HEK293 (cell line): ENCODE measurements around the gene CEP350.

Source experiments
- BCL11A ChIP-seq: fragments of 450-650 bp; formaldehyde crosslinking; IDR thresholded peaks from 2 replicates; pipeline ENCODE4 v1.5.1; 2016; ENCODE audit warnings: low read depth, missing biosample characterization, missing genetic modification characterization
- GFI1B ChIP-seq: fragments of 450-650 bp; formaldehyde crosslinking; IDR thresholded peaks from 2 replicates; pipeline ENCODE4 v1.5.1; 2016; ENCODE audit warnings: missing biosample characterization, missing genetic modification characterization
- IKZF3 ChIP-seq: fragments of 450-650 bp; IDR thresholded peaks from 2 replicates; pipeline ENCODE4 v1.5.0; 2018; ENCODE audit warnings: missing biosample characterization, mild to moderate bottlenecking, missing genetic modification characterization, moderate library complexity
- MYNN ChIP-seq: fragments of 450-650 bp; formaldehyde crosslinking; IDR thresholded peaks from 2 replicates; pipeline ENCODE4 v1.5.1; 2016; ENCODE audit warnings: missing biosample characterization, missing genetic modification characterization, borderline replicate concordance
- SCRT1 ChIP-seq: fragments of 450-650 bp; formaldehyde crosslinking; IDR thresholded peaks from 2 replicates; pipeline ENCODE4 v1.5.1; 2016; ENCODE audit warnings: missing biosample characterization, missing genetic modification characterization, borderline replicate concordance
- SCRT2 ChIP-seq: fragments of 450-650 bp; formaldehyde crosslinking; IDR thresholded peaks from 2 replicates; pipeline ENCODE4 v1.5.1; 2016; ENCODE audit warnings: missing biosample characterization, missing genetic modification characterization
- YY1 ChIP-seq: fragments of 450-650 bp; formaldehyde crosslinking; IDR thresholded peaks from 2 replicates; pipeline ENCODE4 v1.5.1; 2018; ENCODE audit warnings: missing biosample characterization, missing genetic modification characterization
- ZBTB20 ChIP-seq: fragments of 450-650 bp; formaldehyde crosslinking; IDR thresholded peaks from 2 replicates; pipeline ENCODE4 v1.5.1; 2016; ENCODE audit warnings: missing biosample characterization, missing genetic modification characterization
- ZBTB8A ChIP-seq: fragments of 450-650 bp; formaldehyde crosslinking; IDR thresholded peaks from 2 replicates; pipeline ENCODE4 v1.5.1; 2016; ENCODE audit warnings: missing biosample characterization, missing genetic modification characterization
- ZEB2 ChIP-seq: fragments of 450-650 bp; formaldehyde crosslinking; IDR thresholded peaks from 2 replicates; pipeline ENCODE4 v1.5.1; 2016; ENCODE audit warnings: missing biosample characterization, missing genetic modification characterization
- ZFP3 ChIP-seq: fragments of 450-650 bp; formaldehyde crosslinking; IDR thresholded peaks from 2 replicates; pipeline ENCODE4 v1.5.1; 2016; ENCODE audit warnings: low read depth, missing biosample characterization, missing genetic modification characterization
- ZFP69B ChIP-seq: fragments of 450-650 bp; formaldehyde crosslinking; IDR thresholded peaks from 2 replicates; pipeline ENCODE4 v1.5.1; 2016; ENCODE audit warnings: missing biosample characterization, missing genetic modification characterization
- ZNF146 ChIP-seq: fragments of 450-650 bp; formaldehyde crosslinking; IDR thresholded peaks from 2 replicates; pipeline ENCODE4 v1.5.1; 2016; ENCODE audit warnings: missing biosample characterization, missing genetic modification characterization
- ZNF248 ChIP-seq: fragments of 450-650 bp; formaldehyde crosslinking; IDR thresholded peaks from 2 replicates; pipeline ENCODE4 v1.5.1; 2017; ENCODE audit warnings: missing biosample characterization, missing genetic modification characterization
- ZNF335 ChIP-seq: fragments of 450-650 bp; formaldehyde crosslinking; conservative IDR thresholded peaks from 2 replicates; pipeline ENCODE4 v1.5.1; 2016; ENCODE audit warnings: missing biosample characterization, missing genetic modification characterization
- ZNF341 ChIP-seq: fragments of 450-650 bp; formaldehyde crosslinking; IDR thresholded peaks from 2 replicates; pipeline ENCODE4; 2016; ENCODE audit warnings: low read depth, missing biosample characterization, missing genetic modification characterization
- ZNF350 ChIP-seq: fragments of 450-650 bp; formaldehyde crosslinking; IDR thresholded peaks from 2 replicates; pipeline ENCODE4 v1.5.0; 2017; ENCODE audit warnings: missing biosample characterization, mild to moderate bottlenecking, missing genetic modification characterization
- ZNF366 ChIP-seq: fragments of 450-650 bp; formaldehyde crosslinking; conservative IDR thresholded peaks from 2 replicates; pipeline ENCODE4 v1.5.1; 2016; ENCODE audit warnings: missing biosample characterization, missing genetic modification characterization
- ZNF514 ChIP-seq: fragments of 450-650 bp; formaldehyde crosslinking; IDR thresholded peaks from 2 replicates; pipeline ENCODE4 v1.5.1; 2016; ENCODE audit warnings: missing biosample characterization, missing genetic modification characterization
- ZNF521 ChIP-seq: fragments of 450-650 bp; formaldehyde crosslinking; IDR thresholded peaks from 2 replicates; pipeline ENCODE4 v1.5.1; 2017; ENCODE audit warnings: missing biosample characterization, mild to moderate bottlenecking, missing genetic modification characterization
- ZNF585B ChIP-seq: fragments of 450-650 bp; formaldehyde crosslinking; IDR thresholded peaks from 2 replicates; pipeline ENCODE4 v1.5.1; 2016; ENCODE audit warnings: missing biosample characterization, missing genetic modification characterization
- ZNF621 ChIP-seq: fragments of 450-650 bp; formaldehyde crosslinking; IDR thresholded peaks from 2 replicates; pipeline ENCODE4 v1.5.1; 2017; ENCODE audit warnings: missing biosample characterization, missing genetic modification characterization
- ZNF623 ChIP-seq: fragments of 450-650 bp; formaldehyde crosslinking; IDR thresholded peaks from 2 replicates; pipeline ENCODE4 v1.5.1; 2016; ENCODE audit warnings: missing biosample characterization, missing genetic modification characterization
- ZNF629 ChIP-seq: fragments of 450-650 bp; formaldehyde crosslinking; IDR thresholded peaks from 2 replicates; pipeline ENCODE4 v1.5.1; 2017; ENCODE audit warnings: missing biosample characterization, missing genetic modification characterization
- ZNF670 ChIP-seq: fragments of 450-650 bp; formaldehyde crosslinking; IDR thresholded peaks from 2 replicates; pipeline ENCODE4 v1.5.1; 2016; ENCODE audit warnings: missing biosample characterization, missing genetic modification characterization, low read depth
- ZNF701 ChIP-seq: fragments of 450-650 bp; formaldehyde crosslinking; IDR thresholded peaks from 2 replicates; pipeline ENCODE4 v1.5.1; 2016; ENCODE audit warnings: missing biosample characterization, missing genetic modification characterization
- ZNF76 ChIP-seq: fragments of 450-650 bp; formaldehyde crosslinking; IDR thresholded peaks from 2 replicates; pipeline ENCODE4; 2016; ENCODE audit warnings: low read depth, missing biosample characterization, missing genetic modification characterization, borderline replicate concordance
- ZNF777 ChIP-seq: fragments of 450-650 bp; formaldehyde crosslinking; IDR thresholded peaks from 2 replicates; pipeline ENCODE4 v1.5.1; 2017; ENCODE audit warnings: missing biosample characterization, missing genetic modification characterization, borderline replicate concordance
- ZSCAN16 ChIP-seq: fragments of 450-650 bp; formaldehyde crosslinking; IDR thresholded peaks from 2 replicates; pipeline ENCODE4 v1.5.1; 2016; ENCODE audit warnings: missing biosample characterization, missing genetic modification characterization
- TF ChIP-seq, protein P1 (sequence below): sonication (generic); formaldehyde crosslinking; IDR thresholded peaks from 2 replicates; pipeline ENCODE4 v1.8.1; 2022; ENCODE audit warnings: mild to moderate bottlenecking, moderate library complexity, missing genetic modification reagents
- TF ChIP-seq, protein P2 (sequence below): fragments of 450-650 bp; formaldehyde crosslinking; IDR thresholded peaks from 2 replicates; pipeline ENCODE4 v1.5.1; 2017; ENCODE audit warnings: missing biosample characterization, mild to moderate bottlenecking, missing genetic modification characterization, moderate library complexity
- TF ChIP-seq, protein P3 (sequence below): fragments of 450-650 bp; formaldehyde crosslinking; IDR thresholded peaks from 2 replicates; pipeline ENCODE4 v1.5.1; 2017; ENCODE audit warnings: missing biosample characterization, missing genetic modification characterization
- TF ChIP-seq, protein P4 (sequence below): fragments of 450-650 bp; formaldehyde crosslinking; IDR thresholded peaks from 2 replicates; pipeline ENCODE4 v1.5.1; 2016; ENCODE audit warnings: missing biosample characterization, missing genetic modification characterization
- TF ChIP-seq, protein P5 (sequence below): fragments of 450-650 bp; formaldehyde crosslinking; IDR thresholded peaks from 2 replicates; pipeline ENCODE4 v1.5.1; 2016; ENCODE audit warnings: missing biosample characterization, missing genetic modification characterization

CEP350 gene

DNA sequence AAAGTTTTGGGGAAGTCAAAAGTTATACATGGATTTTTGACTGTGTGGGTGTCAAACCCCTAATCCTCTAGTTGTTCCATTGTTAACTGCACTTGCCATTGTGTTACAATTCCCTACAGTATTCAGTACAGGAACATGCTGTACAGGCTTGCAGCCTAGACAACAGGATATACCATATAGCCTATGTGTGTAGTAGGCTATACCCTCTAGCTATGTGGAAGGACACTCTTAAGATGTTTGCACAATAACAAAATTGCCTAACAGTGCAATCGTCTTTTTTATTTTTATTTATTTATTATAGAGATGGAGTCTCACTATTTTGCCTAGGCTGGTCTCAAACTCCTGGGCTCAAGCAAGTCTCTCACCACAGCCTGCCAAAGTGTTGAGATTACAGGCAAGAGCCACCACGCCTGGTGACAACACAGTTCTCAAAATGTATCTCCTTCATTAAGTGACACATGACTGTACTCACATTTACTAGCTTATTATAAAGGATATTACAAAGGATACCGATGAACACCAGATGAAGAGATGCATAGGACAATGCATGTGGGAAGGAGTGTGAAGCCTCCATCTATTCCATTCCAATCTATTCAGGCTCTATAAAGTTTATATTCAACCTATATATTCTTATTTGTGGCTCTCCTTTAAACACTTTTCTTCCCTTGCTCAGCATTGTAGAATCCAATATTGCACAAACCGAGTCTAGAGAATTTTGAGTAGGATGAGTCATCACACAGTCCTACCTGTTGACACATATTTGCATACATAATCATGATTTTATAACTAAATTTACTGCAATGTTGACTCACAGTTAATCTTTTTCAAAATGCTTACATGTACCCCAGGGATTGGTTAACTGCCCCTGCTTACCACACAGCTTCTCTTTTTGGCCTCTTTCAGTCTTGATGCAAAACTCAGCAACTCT, 28.4 kb upstream of the CEP350 start (continued):
- TF ChIP-seq ZBTB8A (tag by site-specific recombination) (no peak), GFI1B (tag by site-specific recombination) (no peak), ZNF514 (tag by site-specific recombination) (no peak), ZNF585B (tag by site-specific recombination) (no peak), ZNF670 (tag by site-specific recombination) (no peak), ZFP69B (tag by site-specific recombination) (no peak), ZNF341 (no peak), BCL11A (0 out of 2 replicates have a peak, but pooled peaks have one; percentile 9), ZNF76 (tag by site-specific recombination) (no peak), ZNF146 (no peak), ZNF521 (tag by site-specific recombination) (no peak), ZNF248 (tag by site-specific recombination) (no peak), ZNF629 (tag by site-specific recombination) (peak; percentile 61), SCRT2 (tag by site-specific recombination) (peak; percentile 98), ZNF621 (no peak), MYNN (tag by site-specific recombination) (no peak), ZBTB20 (tag by site-specific recombination) (no peak), SCRT1 (tag by site-specific recombination) (peak; percentile 81), ZSCAN16 (tag by site-specific recombination) (no peak), ZNF701 (tag by site-specific recombination) (no peak), ZEB2 (tag by site-specific recombination) (peak; percentile 65; the same call in 1 of the 2 replicates), ZFP3 (tag by site-specific recombination) (no peak), YY1 (tag by site-specific recombination) (no peak), ZNF350 (tag by site-specific recombination) (no peak), ZNF623 (tag by site-specific recombination) (no peak), ZNF335 (no peak), ZNF777 (tag by site-specific recombination) (no peak), IKZF3 (tag by site-specific recombination) (peak; percentile 35; the same call in 1 of the 2 replicates), ZNF366 (tag by site-specific recombination) (peak; percentile 45; the same call in 1 of the 2 replicates)
- TF ChIP-seq, protein P1, sequence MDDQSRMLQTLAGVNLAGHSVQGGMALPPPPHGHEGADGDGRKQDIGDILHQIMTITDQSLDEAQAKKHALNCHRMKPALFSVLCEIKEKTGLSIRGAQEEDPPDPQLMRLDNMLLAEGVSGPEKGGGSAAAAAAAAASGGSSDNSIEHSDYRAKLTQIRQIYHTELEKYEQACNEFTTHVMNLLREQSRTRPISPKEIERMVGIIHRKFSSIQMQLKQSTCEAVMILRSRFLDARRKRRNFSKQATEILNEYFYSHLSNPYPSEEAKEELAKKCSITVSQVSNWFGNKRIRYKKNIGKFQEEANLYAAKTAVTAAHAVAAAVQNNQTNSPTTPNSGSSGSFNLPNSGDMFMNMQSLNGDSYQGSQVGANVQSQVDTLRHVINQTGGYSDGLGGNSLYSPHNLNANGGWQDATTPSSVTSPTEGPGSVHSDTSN (CRISPR knock-in tag): no peak
- TF ChIP-seq, protein P2, sequence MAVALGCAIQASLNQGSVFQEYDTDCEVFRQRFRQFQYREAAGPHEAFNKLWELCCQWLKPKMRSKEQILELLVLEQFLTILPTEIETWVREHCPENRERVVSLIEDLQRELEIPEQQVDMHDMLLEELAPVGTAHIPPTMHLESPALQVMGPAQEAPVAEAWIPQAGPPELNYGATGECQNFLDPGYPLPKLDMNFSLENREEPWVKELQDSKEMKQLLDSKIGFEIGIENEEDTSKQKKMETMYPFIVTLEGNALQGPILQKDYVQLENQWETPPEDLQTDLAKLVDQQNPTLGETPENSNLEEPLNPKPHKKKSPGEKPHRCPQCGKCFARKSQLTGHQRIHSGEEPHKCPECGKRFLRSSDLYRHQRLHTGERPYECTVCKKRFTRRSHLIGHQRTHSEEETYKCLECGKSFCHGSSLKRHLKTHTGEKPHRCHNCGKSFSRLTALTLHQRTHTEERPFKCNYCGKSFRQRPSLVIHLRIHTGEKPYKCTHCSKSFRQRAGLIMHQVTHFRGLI (tag by site-specific recombination): no peak
- TF ChIP-seq, protein P3, sequence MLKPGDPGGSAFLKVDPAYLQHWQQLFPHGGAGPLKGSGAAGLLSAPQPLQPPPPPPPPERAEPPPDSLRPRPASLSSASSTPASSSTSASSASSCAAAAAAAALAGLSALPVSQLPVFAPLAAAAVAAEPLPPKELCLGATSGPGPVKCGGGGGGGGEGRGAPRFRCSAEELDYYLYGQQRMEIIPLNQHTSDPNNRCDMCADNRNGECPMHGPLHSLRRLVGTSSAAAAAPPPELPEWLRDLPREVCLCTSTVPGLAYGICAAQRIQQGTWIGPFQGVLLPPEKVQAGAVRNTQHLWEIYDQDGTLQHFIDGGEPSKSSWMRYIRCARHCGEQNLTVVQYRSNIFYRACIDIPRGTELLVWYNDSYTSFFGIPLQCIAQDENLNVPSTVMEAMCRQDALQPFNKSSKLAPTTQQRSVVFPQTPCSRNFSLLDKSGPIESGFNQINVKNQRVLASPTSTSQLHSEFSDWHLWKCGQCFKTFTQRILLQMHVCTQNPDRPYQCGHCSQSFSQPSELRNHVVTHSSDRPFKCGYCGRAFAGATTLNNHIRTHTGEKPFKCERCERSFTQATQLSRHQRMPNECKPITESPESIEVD (tag by site-specific recombination): peak; percentile 85
- TF ChIP-seq, protein P4, sequence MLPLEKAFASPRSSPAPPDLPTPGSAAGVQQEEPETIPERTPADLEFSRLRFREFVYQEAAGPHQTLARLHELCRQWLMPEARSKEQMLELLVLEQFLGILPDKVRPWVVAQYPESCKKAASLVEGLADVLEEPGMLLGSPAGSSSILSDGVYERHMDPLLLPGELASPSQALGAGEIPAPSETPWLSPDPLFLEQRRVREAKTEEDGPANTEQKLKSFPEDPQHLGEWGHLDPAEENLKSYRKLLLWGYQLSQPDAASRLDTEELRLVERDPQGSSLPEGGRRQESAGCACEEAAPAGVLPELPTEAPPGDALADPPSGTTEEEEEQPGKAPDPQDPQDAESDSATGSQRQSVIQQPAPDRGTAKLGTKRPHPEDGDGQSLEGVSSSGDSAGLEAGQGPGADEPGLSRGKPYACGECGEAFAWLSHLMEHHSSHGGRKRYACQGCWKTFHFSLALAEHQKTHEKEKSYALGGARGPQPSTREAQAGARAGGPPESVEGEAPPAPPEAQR (tag by site-specific recombination): no peak
- TF ChIP-seq, protein P5, sequence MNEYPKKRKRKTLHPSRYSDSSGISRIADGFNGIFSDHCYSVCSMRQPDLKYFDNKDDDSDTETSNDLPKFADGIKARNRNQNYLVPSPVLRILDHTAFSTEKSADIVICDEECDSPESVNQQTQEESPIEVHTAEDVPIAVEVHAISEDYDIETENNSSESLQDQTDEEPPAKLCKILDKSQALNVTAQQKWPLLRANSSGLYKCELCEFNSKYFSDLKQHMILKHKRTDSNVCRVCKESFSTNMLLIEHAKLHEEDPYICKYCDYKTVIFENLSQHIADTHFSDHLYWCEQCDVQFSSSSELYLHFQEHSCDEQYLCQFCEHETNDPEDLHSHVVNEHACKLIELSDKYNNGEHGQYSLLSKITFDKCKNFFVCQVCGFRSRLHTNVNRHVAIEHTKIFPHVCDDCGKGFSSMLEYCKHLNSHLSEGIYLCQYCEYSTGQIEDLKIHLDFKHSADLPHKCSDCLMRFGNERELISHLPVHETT (tag by site-specific recombination): peak; percentile 69; the same call in 1 of the 2 replicates
